DND-41 (cell line): ENCODE measurements around the gene RACGAP1.

ENCODE experiments used
- EZH2 ChIP-seq: IDR thresholded peaks from 3 replicates; pipeline ENCODE4 v1.6.1; 2012; ENCODE audit warnings: borderline replicate concordance, low read depth, mild to moderate bottlenecking, moderate library complexity, low read length, inconsistent platforms; ENCODE audit not compliant: severe bottlenecking
- TF ChIP-seq, protein P1 (sequence below): IDR thresholded peaks from 2 replicates; pipeline ENCODE4 v1.5.1; 2012; ENCODE audit warnings: borderline replicate concordance, low read length, moderate library complexity, mild to moderate bottlenecking; ENCODE audit not compliant: poor library complexity, severe bottlenecking; ENCODE audit errors: extremely low read depth

DNA sequence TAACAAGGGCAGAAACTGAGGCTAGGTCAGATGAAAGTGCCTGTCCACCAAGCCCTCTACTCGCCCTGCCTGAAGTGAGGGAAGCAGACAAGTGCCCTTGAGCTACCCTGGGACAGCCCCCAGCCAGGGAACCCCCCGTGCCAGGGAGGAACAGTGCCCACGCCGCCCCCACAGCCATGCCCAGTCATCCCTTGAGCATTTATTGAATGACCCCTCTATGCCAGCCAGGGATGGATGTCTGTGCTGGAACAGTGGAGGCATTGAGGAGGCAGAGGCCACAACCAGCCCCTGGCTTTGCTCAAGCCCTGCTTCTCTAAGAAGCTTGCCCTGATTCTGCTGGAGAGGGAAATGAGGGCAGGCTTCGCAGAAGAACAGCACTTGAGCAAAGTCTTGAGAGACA is 56.3 kb downstream of the RACGAP1 start:
- TF ChIP-seq, protein P1, sequence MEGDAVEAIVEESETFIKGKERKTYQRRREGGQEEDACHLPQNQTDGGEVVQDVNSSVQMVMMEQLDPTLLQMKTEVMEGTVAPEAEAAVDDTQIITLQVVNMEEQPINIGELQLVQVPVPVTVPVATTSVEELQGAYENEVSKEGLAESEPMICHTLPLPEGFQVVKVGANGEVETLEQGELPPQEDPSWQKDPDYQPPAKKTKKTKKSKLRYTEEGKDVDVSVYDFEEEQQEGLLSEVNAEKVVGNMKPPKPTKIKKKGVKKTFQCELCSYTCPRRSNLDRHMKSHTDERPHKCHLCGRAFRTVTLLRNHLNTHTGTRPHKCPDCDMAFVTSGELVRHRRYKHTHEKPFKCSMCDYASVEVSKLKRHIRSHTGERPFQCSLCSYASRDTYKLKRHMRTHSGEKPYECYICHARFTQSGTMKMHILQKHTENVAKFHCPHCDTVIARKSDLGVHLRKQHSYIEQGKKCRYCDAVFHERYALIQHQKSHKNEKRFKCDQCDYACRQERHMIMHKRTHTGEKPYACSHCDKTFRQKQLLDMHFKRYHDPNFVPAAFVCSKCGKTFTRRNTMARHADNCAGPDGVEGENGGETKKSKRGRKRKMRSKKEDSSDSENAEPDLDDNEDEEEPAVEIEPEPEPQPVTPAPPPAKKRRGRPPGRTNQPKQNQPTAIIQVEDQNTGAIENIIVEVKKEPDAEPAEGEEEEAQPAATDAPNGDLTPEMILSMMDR = no peak
- TF ChIP-seq EZH2 = no peak
